PFSK-1 (cell line): ENCODE data around the gene MGLL.

Experiments
- FOXP2 ChIP-seq: optimal IDR thresholded peaks from 2 replicates; pipeline ENCODE3; 2011; ENCODE audit warnings: borderline replicate concordance, control low read depth, inconsistent platforms; ENCODE audit not compliant: insufficient read depth; ENCODE audit errors: extremely low read length, extremely low read depth
- POLR2AphosphoS5 ChIP-seq: IDR thresholded peaks from 2 replicates; pipeline ENCODE4 v1.6.1; 2012; ENCODE audit warnings: low read depth, mild to moderate bottlenecking, control low read depth, low read length, moderate library complexity
- REST ChIP-seq, 2 experiments: IDR thresholded peaks; 2 replicates each; pipeline versions ENCODE4 v1.6.1 to v1.8.0; 2011 to 2012; ENCODE audit warnings: low read depth in 2 of 2, low read length in 2 of 2, control low read depth in 1 of 2, inconsistent platforms in 1 of 2, mild to moderate bottlenecking in 1 of 2, moderate library complexity in 1 of 2; ENCODE audit not compliant: insufficient read depth in 1 of 2
- SIN3A ChIP-seq: IDR thresholded peaks from 2 replicates; pipeline ENCODE4 v1.6.1; 2012; ENCODE audit warnings: mild to moderate bottlenecking, low read length, moderate library complexity, borderline replicate concordance; ENCODE audit not compliant: insufficient read depth
- TAF1 ChIP-seq: IDR thresholded peaks from 2 replicates; pipeline ENCODE4 v1.6.1; 2012; ENCODE audit warnings: low read length, control low read depth, borderline replicate concordance; ENCODE audit not compliant: insufficient read depth

The MGLL gene

GRCh38 chr3:127799476-127800222 is 22.7 kb downstream of the MGLL start:
- TF ChIP-seq POLR2AphosphoS5 (0 out of 2 replicates have a peak, but pooled peaks have one; percentile 24), FOXP2 (no peak)

- TF ChIP-seq SIN3A (no peak), POLR2AphosphoS5 (no peak), FOXP2 (no peak), TAF1 (no peak), REST (IDR thresholded peaks at IDR 0.05; ENCODE audit: insufficient read depth in 1 of 2, low read depth in 2 of 2, low read length in 2 of 2) (no peak)
Observed at GRCh38 chr3:127798716-127799115, 23.6 kb downstream of the MGLL start.

- TF ChIP-seq FOXP2 = no peak
- no peak for TF ChIP-seq SIN3A
- TF ChIP-seq POLR2AphosphoS5 = no peak
- no peak for TF ChIP-seq TAF1
- no peak for TF ChIP-seq REST (IDR thresholded peaks at IDR 0.05; ENCODE audit: insufficient read depth in 1 of 2, low read depth in 2 of 2, low read length in 2 of 2)
Observed at GRCh38 chr3:127796831-127797150, 25.5 kb downstream of the MGLL start.

- no peak for TF ChIP-seq REST (IDR thresholded peaks at IDR 0.05; ENCODE audit: insufficient read depth in 1 of 2, low read depth in 2 of 2, low read length in 2 of 2)
- no peak for TF ChIP-seq TAF1
- TF ChIP-seq FOXP2 = no peak
Observed at GRCh38 chr3:127796045-127796830, 26.1 kb downstream of the MGLL start.

- no peak for TF ChIP-seq FOXP2
Observed at GRCh38 chr3:127794972-127795371, 27.3 kb downstream of the MGLL start.

GRCh38 chr3:127794402-127794801 is 27.9 kb downstream of the MGLL start:
- TF ChIP-seq TAF1 (no peak), REST (IDR thresholded peaks at IDR 0.05; ENCODE audit: insufficient read depth in 1 of 2, low read depth in 2 of 2, low read length in 2 of 2) (no peak), POLR2AphosphoS5 (no peak), FOXP2 (no peak), SIN3A (no peak)
